ENCODE results near the gene RNF220. TPM values are rescaled to one million over a fixed set of nuclear protein-coding genes. Genes with fewer than 3 reads are reported as not detected.

RNF220 gene
- total and polyA plus RNA-seq, 7 donors: 49.5 to 122 (median 82.8) TPM

GRCh38 chr1:44543064-44543744 is 138.1 kb downstream of the RNF220 start:
- Histone ChIP-seq H3K4me3 (no peak overlapping the region), H3K27me3 (peaks cover 3 to 27% (median 8%) of the 10 kb centered on the region in 3 donors), H3K4me1 (no peaks in the 10 kb centered on the region), H3K9me3 (no peaks in the 10 kb centered on the region), H3K27ac (no peak overlapping the region), H3K36me3 (no peaks in the 10 kb centered on the region)
- no peak for DNase-seq
- WGBS, 2 donors: 38 to 69% methylated on average over 15 of the region's 15 CpGs
- TF ChIP-seq EP300 (IDR thresholded peaks at IDR 0.05): no peak
- intact Hi-C loops (cut with DNase I): no loop called here

DNA sequence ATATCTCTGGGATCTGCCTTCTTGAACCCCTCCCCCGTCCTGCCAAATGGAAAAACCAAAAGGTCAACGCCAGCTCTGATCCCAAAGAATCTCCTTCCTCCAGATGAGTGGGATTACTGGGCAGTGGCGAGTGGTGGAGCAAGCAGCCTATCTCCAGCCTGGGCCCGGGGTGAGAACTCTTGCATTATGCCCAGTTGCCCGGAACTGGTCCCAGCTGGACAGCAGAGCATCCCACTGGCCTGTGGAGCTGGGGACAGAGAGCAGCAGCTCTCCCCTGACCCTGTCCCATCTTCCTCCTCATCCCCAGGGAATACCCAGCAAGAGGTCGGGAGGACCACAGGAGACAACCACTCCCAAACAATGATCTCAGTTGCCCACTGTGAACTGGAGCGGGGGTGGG is 138.7 kb downstream of the RNF220 start:
- no peak overlapping the region for H3K4me3 ChIP-seq
- H3K36me3 ChIP-seq: no peaks in the 10 kb centered on the region
- TF ChIP-seq POLR2A (IDR thresholded peaks at IDR 0.05): no peak
- TF ChIP-seq, protein P1, sequence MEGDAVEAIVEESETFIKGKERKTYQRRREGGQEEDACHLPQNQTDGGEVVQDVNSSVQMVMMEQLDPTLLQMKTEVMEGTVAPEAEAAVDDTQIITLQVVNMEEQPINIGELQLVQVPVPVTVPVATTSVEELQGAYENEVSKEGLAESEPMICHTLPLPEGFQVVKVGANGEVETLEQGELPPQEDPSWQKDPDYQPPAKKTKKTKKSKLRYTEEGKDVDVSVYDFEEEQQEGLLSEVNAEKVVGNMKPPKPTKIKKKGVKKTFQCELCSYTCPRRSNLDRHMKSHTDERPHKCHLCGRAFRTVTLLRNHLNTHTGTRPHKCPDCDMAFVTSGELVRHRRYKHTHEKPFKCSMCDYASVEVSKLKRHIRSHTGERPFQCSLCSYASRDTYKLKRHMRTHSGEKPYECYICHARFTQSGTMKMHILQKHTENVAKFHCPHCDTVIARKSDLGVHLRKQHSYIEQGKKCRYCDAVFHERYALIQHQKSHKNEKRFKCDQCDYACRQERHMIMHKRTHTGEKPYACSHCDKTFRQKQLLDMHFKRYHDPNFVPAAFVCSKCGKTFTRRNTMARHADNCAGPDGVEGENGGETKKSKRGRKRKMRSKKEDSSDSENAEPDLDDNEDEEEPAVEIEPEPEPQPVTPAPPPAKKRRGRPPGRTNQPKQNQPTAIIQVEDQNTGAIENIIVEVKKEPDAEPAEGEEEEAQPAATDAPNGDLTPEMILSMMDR (IDR thresholded peaks at IDR 0.05): no peak
- no peak for TF ChIP-seq POLR2AphosphoS5 (IDR thresholded peaks at IDR 0.05)
- TF ChIP-seq EP300 (IDR thresholded peaks at IDR 0.05): no peak
- DNase-seq: no peak
- no peak overlapping the region for H3K27ac ChIP-seq
- H3K9me3 ChIP-seq: no peaks in the 10 kb centered on the region
- H3K27me3 ChIP-seq: peaks cover 3 to 27% (median 8%) of the 10 kb centered on the region in 3 donors
- 81 to 85% methylated on average over 7 of the region's 7 CpGs for WGBS, 2 donors
- intact Hi-C loops (cut with DNase I): no loop called here
- H3K4me1 ChIP-seq: no peaks in the 10 kb centered on the region

GRCh38 chr1:44544960-44545359 is 139.9 kb downstream of the RNF220 start:
- Histone ChIP-seq H3K27ac (no peak overlapping the region), H3K27me3 (peaks cover 3 to 27% (median 8%) of the 10 kb centered on the region in 3 donors), H3K4me1 (no peaks in the 10 kb centered on the region), H3K4me3 (no peak overlapping the region), H3K9me3 (no peaks in the 10 kb centered on the region), H3K36me3 (no peaks in the 10 kb centered on the region)
- TF ChIP-seq EP300 (IDR thresholded peaks at IDR 0.05) (no peak), POLR2AphosphoS5 (IDR thresholded peaks at IDR 0.05) (no peak), POLR2A (IDR thresholded peaks at IDR 0.05) (no peak)
- TF ChIP-seq, protein P1 (IDR thresholded peaks at IDR 0.05): no peak
- intact Hi-C loops (cut with DNase I): no loop called here
- no peak for DNase-seq
- WGBS, 2 donors: 91% methylated on average over 9 of the region's 9 CpGs

DNA sequence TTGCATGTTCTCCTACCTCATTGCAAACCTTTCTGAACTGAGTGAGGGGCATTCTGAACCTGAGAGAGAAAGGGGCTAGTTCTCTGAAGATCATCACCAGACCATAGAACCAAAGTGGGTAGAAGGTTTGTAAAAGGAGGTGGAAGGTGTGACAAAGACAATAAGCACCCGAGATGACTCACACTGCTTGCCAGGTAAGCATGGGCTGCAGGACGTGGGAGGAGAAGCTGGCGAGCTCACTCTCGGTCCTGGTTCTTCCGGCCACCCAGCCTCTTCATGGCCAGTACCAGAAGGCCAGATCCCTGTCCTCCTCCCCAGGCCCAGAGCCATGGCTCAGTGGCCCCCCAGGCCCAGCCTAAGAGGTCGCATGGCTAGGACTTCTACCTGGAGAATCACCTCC is 140.9 kb downstream of the RNF220 start:
- Histone ChIP-seq H3K27ac (no peak overlapping the region), H3K36me3 (no peaks in the 10 kb centered on the region), H3K4me1 (no peaks in the 10 kb centered on the region), H3K4me3 (no peak overlapping the region), H3K9me3 (no peaks in the 10 kb centered on the region), H3K27me3 (peaks cover 3 to 27% (median 8%) of the 10 kb centered on the region in 3 donors)
- 44 to 70% methylated on average over 6 of the region's 6 CpGs for WGBS, 2 donors
- TF ChIP-seq POLR2A (IDR thresholded peaks at IDR 0.05) (no peak), POLR2AphosphoS5 (IDR thresholded peaks at IDR 0.05) (no peak), EP300 (IDR thresholded peaks at IDR 0.05) (no peak)
- TF ChIP-seq, protein P1 (IDR thresholded peaks at IDR 0.05): no peak
- intact Hi-C loops (cut with DNase I): no loop called here
- DNase-seq: no peak

DNA sequence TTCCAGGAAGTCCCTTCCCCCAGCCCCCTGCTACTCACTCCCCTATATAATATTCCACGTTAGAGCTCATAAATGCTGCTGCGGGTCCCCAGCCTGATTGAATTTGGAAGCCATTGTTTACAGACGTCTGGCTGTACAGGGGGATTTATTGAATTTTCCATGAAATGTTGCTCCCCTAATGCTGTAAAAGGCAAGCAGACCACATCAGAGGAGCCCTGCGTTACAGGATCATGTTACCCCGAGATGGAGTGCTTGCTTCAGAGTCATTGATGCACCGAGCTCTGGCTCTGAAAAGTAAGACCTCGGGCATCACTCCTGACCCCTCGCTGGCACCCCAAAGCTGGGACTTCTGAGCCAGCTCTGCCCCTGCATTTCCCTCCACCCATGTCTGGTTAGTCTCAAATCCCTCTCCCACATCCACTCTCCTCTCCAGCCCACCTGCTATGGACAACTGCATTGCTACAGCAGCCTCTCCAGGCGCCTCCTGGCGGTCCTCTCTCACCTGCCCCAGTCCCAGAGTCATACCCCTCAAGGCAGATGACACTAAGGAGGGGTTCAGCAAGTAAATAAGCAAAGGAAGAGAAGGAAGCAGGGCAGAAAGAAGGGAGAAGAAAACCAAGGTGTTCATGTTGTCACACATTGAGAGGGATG is 141.5 kb downstream of the RNF220 start:
- intact Hi-C loops (cut with DNase I): no loop called here
- Histone ChIP-seq H3K4me3 (no peak overlapping the region), H3K36me3 (no peaks in the 10 kb centered on the region), H3K9me3 (no peaks in the 10 kb centered on the region), H3K27ac (no peak overlapping the region), H3K27me3 (peaks cover 3 to 27% (median 8%) of the 10 kb centered on the region in 3 donors), H3K4me1 (no peaks in the 10 kb centered on the region)
- WGBS, 2 donors: 78 to 81% methylated on average over 10 of the region's 10 CpGs
- TF ChIP-seq, protein P1 (IDR thresholded peaks at IDR 0.05): no peak
- TF ChIP-seq EP300 (IDR thresholded peaks at IDR 0.05): no peak
- no peak for TF ChIP-seq POLR2AphosphoS5 (IDR thresholded peaks at IDR 0.05)
- no peak for TF ChIP-seq POLR2A (IDR thresholded peaks at IDR 0.05)
- no peak for DNase-seq
